ENCODE results near the gene STOX2. TPM values are rescaled to one million over a fixed set of nuclear protein-coding genes. Genes with fewer than 3 reads are reported as not detected.

The STOX2 gene
- total RNA-seq, 3 donors from 2014 or later = not detected

DNA sequence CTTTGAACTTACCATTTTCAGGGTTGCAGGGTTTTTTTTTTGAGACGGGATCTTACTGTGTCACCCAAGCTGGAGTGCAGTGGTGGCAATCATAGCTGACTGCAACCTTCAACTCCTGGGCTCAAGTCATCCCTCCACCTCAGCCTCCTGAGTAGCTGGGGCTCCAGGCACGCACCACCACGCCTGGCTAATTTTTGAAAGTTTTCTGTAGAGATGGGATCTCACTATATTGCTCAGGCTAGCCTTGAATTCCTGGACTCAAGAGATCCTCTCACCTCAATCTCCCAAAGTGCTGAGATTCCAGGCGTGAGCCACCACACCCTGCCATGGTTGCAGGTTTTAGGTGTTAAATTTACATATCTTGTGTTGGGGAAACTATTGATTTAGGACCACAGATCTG is 64.5 kb downstream of the STOX2 start:
- Mint-ChIP-seq H3K27me3 (ENCODE audit: low read depth) (peaks cover 34% of the 10 kb centered on the region), H3K4me3 (no peak overlapping the region), H3K9me3 (peaks cover 12% of the 10 kb centered on the region), H3K4me1 (ENCODE audit: low read depth) (no peaks in the 10 kb centered on the region), H3K36me3 (ENCODE audit: insufficient read depth) (no peaks in the 10 kb centered on the region)
- DNase-seq = no peak
- no peak for ATAC-seq

- no peak for DNase-seq
- H3K4me1 Mint-ChIP-seq (ENCODE audit: low read depth) = no peaks in the 10 kb centered on the region
- no peak for ATAC-seq
- no peak overlapping the region for H3K4me3 Mint-ChIP-seq
- H3K27me3 Mint-ChIP-seq (ENCODE audit: low read depth) = peaks cover 18% of the 10 kb centered on the region
- no peaks in the 10 kb centered on the region for H3K36me3 Mint-ChIP-seq (ENCODE audit: insufficient read depth)
- peaks cover 14% of the 10 kb centered on the region for H3K9me3 Mint-ChIP-seq
These were observed 66.9 kb downstream of the STOX2 start for GRCh38 chr4:183971929-183972490.

DNA sequence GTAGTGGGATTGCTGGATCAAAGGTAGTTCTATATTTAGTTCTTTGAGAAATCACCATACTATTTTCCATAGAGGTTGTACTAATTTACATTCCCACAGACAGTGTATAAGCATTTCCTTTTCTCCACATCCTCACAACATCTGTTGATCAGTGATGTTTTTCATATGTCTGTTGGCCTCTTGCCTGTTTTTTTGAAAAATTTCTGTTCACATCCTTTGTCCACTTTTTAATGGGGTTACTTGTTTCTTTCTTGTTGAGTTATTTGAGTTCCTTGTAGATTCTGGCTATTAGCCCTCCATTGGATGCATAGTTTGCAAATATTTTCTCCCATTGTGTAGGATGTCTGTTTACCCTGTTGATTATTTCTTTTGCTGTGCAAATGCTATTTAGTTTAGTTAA is 72.6 kb downstream of the STOX2 start:
- Mint-ChIP-seq H3K4me1 (ENCODE audit: low read depth) (no peaks in the 10 kb centered on the region), H3K27me3 (ENCODE audit: low read depth) (peaks cover 4% of the 10 kb centered on the region), H3K36me3 (ENCODE audit: insufficient read depth) (no peaks in the 10 kb centered on the region), H3K4me3 (no peak overlapping the region), H3K9me3 (peaks cover 14% of the 10 kb centered on the region)
- DNase-seq (no peak), ATAC-seq (no peak)

GRCh38 chr4:183984566-183984965 is 79.5 kb downstream of the STOX2 start:
- Mint-ChIP-seq H3K4me3 (no peak overlapping the region), H3K9me3 (no peaks in the 10 kb centered on the region), H3K36me3 (ENCODE audit: insufficient read depth) (no peaks in the 10 kb centered on the region), H3K27me3 (ENCODE audit: low read depth) (peaks cover 7% of the 10 kb centered on the region), H3K4me1 (ENCODE audit: low read depth) (no peaks in the 10 kb centered on the region)
- ATAC-seq = no peak
- DNase-seq = no peak

DNA sequence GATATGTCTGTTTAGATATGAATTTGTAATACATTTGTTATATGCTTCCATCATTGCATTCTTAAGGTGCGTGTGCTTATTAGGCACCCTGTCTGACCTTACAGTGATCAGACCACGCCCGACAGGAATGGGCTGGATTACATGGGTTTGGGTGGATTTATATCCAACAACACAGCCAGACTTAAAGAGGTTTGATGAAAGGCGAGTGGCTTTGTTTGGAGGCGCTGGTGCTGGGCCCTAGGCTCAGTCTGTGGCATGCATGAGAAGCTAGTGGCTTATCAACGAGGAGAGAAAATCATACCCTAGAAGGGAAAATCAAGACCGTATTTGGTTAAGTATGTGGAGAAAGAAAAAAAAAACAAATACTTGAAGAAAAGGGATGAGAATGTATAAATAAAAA is 80.7 kb downstream of the STOX2 start:
- peaks cover 7% of the 10 kb centered on the region for H3K27me3 Mint-ChIP-seq (ENCODE audit: low read depth)
- ATAC-seq (no peak), DNase-seq (no peak)
- H3K4me1 Mint-ChIP-seq (ENCODE audit: low read depth) = no peaks in the 10 kb centered on the region
- H3K4me3 Mint-ChIP-seq = no peak overlapping the region
- no peaks in the 10 kb centered on the region for H3K36me3 Mint-ChIP-seq (ENCODE audit: insufficient read depth)
- no peaks in the 10 kb centered on the region for H3K9me3 Mint-ChIP-seq

GRCh38 chr4:183986291-183986970 is 81.3 kb downstream of the STOX2 start:
- Mint-ChIP-seq H3K4me1 (ENCODE audit: low read depth) (no peaks in the 10 kb centered on the region), H3K9me3 (no peaks in the 10 kb centered on the region), H3K36me3 (ENCODE audit: insufficient read depth) (no peaks in the 10 kb centered on the region), H3K27me3 (ENCODE audit: low read depth) (peaks cover 7% of the 10 kb centered on the region), H3K4me3 (no peak overlapping the region)
- DNase-seq = no peak
- ATAC-seq = no peak

DNA sequence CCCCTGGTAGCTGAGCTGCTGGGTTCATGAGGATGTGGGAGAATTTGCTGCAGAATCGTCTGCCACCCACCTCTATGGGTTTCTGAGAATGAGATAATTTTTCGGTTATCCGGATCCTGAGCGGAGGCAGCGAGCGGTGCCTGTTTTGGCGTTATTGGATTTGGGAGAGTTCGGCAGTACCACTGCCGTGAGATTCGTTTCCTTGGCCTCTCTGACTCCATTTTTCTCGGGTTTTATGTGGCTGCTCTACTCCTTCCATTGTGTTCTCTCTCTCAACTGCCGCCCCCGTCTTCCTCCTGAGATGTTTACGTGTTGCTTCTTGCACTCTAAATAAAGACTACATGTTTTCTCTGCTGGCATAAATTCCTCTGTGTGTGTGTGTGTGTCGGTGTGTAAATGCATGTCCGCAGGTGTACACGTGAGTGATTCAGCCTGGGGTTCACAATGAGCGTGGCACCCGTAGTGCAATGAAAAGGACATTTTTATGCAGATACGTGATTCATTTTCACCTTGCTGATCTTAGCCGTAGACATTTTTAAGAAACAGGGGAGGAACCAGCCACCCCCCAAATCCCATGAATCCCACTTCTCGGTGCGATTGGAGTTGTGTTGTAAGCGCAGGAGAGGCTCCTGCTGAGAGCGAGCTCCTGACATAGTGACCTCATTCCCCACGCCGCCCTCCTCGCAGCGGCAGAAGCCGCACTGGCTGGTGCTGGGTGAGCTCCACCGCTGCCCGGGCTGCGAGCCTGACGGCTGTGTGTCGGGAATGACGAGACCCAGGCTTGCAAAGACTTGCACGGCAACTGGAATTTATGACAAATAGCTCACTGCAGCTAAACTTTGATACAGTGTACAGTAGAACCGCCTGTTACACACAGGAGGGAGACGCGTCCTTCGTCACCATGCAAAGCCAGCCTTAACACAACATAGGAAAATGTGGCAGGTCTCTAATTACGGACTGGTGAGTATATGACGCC is 82.2 kb downstream of the STOX2 start:
- no peak for ATAC-seq
- no peak for DNase-seq
- H3K4me3 Mint-ChIP-seq = no peak overlapping the region
- no peaks in the 10 kb centered on the region for H3K4me1 Mint-ChIP-seq (ENCODE audit: low read depth)
- no peaks in the 10 kb centered on the region for H3K36me3 Mint-ChIP-seq (ENCODE audit: insufficient read depth)
- H3K27me3 Mint-ChIP-seq (ENCODE audit: low read depth) = peaks cover 7% of the 10 kb centered on the region
- H3K9me3 Mint-ChIP-seq = no peaks in the 10 kb centered on the region

GRCh38 chr4:183987987-183988392 is 82.9 kb downstream of the STOX2 start:
- no peak for DNase-seq
- Mint-ChIP-seq H3K36me3 (ENCODE audit: insufficient read depth) (no peaks in the 10 kb centered on the region), H3K4me1 (ENCODE audit: low read depth) (no peaks in the 10 kb centered on the region), H3K27me3 (ENCODE audit: low read depth) (peaks cover 7% of the 10 kb centered on the region), H3K9me3 (no peaks in the 10 kb centered on the region), H3K4me3 (no peak overlapping the region)
- ATAC-seq = no peak

- Mint-ChIP-seq H3K4me3 (no peak overlapping the region), H3K4me1 (ENCODE audit: low read depth) (no peaks in the 10 kb centered on the region), H3K27me3 (ENCODE audit: low read depth) (peaks cover 6% of the 10 kb centered on the region), H3K36me3 (ENCODE audit: insufficient read depth) (no peaks in the 10 kb centered on the region), H3K9me3 (no peaks in the 10 kb centered on the region)
- ATAC-seq = no peak
- DNase-seq = no peak
These were observed 83.8 kb downstream of the STOX2 start for GRCh38 chr4:183988874-183989273.

- no peaks in the 10 kb centered on the region for H3K36me3 Mint-ChIP-seq (ENCODE audit: insufficient read depth)
- no peaks in the 10 kb centered on the region for H3K9me3 Mint-ChIP-seq
- DNase-seq (no peak), ATAC-seq (no peak)
- no peaks in the 10 kb centered on the region for H3K4me1 Mint-ChIP-seq (ENCODE audit: low read depth)
- no peak overlapping the region for H3K4me3 Mint-ChIP-seq
- H3K27me3 Mint-ChIP-seq (ENCODE audit: low read depth) = peaks cover 6% of the 10 kb centered on the region
These were observed 84.4 kb downstream of the STOX2 start for GRCh38 chr4:183989461-183989860.

- H3K4me1 Mint-ChIP-seq (ENCODE audit: low read depth) = no peaks in the 10 kb centered on the region
- H3K4me3 Mint-ChIP-seq = no peak overlapping the region
- ATAC-seq = no peak
- no peak for DNase-seq
- peaks cover 6% of the 10 kb centered on the region for H3K27me3 Mint-ChIP-seq (ENCODE audit: low read depth)
- no peaks in the 10 kb centered on the region for H3K9me3 Mint-ChIP-seq
- no peaks in the 10 kb centered on the region for H3K36me3 Mint-ChIP-seq (ENCODE audit: insufficient read depth)
These were observed 84.8 kb downstream of the STOX2 start for GRCh38 chr4:183989931-183990330.

DNA sequence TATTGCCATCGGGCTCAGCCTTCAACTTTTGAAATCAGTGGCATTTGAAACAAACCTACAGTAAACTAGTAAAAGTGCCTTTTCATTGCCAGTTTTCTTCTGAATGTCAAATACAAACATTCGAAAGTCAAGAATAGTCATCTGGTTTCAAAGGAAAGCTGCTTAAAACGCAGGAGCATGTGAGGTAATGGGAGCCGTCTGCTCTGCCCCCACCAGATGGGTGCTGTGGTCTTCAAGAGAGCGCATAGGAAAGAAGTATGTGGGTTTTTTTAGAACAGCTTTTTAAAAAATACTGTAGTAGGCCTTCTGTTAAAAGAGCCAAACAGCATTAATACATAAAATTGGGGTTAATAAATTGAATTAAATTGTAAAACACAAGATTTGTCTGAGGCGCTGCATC is 88.6 kb downstream of the STOX2 start:
- Mint-ChIP-seq H3K4me1 (ENCODE audit: low read depth) (no peaks in the 10 kb centered on the region), H3K27me3 (ENCODE audit: low read depth) (peaks cover 6% of the 10 kb centered on the region), H3K4me3 (no peak overlapping the region), H3K9me3 (no peaks in the 10 kb centered on the region), H3K36me3 (ENCODE audit: insufficient read depth) (no peaks in the 10 kb centered on the region)
- no peak for ATAC-seq
- DNase-seq = no peak

DNA sequence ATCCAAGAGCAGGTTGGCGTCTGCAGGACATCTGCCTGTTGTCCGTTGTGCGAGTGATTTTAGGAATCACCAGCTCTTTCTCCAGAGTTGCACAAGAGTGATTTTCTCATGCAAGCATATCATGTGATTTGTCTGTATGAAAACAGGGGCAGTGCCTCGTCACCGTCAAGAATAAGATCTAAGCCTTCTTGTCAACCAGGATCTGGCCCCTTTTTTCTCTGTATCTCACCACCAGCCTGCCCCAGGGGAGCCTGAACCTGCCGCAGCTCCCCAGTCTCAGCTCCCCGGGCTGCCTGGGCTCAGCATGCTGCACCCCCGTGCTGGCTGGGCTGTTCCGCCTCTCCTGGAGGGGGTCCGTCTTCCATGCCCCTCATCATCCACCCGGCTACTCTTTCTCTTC is 90.5 kb downstream of the STOX2 start:
- DNase-seq (no peak), ATAC-seq (no peak)
- no peaks in the 10 kb centered on the region for H3K36me3 Mint-ChIP-seq (ENCODE audit: insufficient read depth)
- peaks cover 3% of the 10 kb centered on the region for H3K27me3 Mint-ChIP-seq (ENCODE audit: low read depth)
- no peaks in the 10 kb centered on the region for H3K4me1 Mint-ChIP-seq (ENCODE audit: low read depth)
- no peak overlapping the region for H3K4me3 Mint-ChIP-seq
- no peaks in the 10 kb centered on the region for H3K9me3 Mint-ChIP-seq

- no peak for ATAC-seq
- Mint-ChIP-seq H3K36me3 (ENCODE audit: insufficient read depth) (no peaks in the 10 kb centered on the region), H3K4me1 (ENCODE audit: low read depth) (no peaks in the 10 kb centered on the region), H3K27me3 (ENCODE audit: low read depth) (peaks cover 3% of the 10 kb centered on the region), H3K9me3 (no peaks in the 10 kb centered on the region), H3K4me3 (no peak overlapping the region)
- DNase-seq = no peak
These were observed 91.8 kb downstream of the STOX2 start for GRCh38 chr4:183996868-183997267.

GRCh38 chr4:183999435-183999834 is 94.3 kb downstream of the STOX2 start:
- Mint-ChIP-seq H3K4me3 (no peak overlapping the region), H3K9me3 (no peaks in the 10 kb centered on the region), H3K36me3 (ENCODE audit: insufficient read depth) (no peaks in the 10 kb centered on the region), H3K27me3 (ENCODE audit: low read depth) (no peaks in the 10 kb centered on the region), H3K4me1 (ENCODE audit: low read depth) (no peaks in the 10 kb centered on the region)
- ATAC-seq = no peak
- no peak for DNase-seq

Data from activated T-cell treated with anti-CD3 and anti-CD28 coated beads, Interleukin-2, amount 50 U/mL, for 4 hours (primary cell).